ENCODE data around the gene ANKRD36. TPM values are rescaled to one million over a fixed set of nuclear protein-coding genes. Genes with fewer than 3 reads are reported as not detected.
"Not testable (repeated sequence)": the region's sequence is repeated elsewhere in the genome, so short reads cannot be mapped to it uniquely, and the experiment has no call there.

ANKRD36 gene
- total and polyA plus RNA-seq, 2 of the 13 experiments (the other 11 are each of a cell fraction or from before 2014, with no cell fraction given): 6.4 to 27.3 TPM

DNA sequence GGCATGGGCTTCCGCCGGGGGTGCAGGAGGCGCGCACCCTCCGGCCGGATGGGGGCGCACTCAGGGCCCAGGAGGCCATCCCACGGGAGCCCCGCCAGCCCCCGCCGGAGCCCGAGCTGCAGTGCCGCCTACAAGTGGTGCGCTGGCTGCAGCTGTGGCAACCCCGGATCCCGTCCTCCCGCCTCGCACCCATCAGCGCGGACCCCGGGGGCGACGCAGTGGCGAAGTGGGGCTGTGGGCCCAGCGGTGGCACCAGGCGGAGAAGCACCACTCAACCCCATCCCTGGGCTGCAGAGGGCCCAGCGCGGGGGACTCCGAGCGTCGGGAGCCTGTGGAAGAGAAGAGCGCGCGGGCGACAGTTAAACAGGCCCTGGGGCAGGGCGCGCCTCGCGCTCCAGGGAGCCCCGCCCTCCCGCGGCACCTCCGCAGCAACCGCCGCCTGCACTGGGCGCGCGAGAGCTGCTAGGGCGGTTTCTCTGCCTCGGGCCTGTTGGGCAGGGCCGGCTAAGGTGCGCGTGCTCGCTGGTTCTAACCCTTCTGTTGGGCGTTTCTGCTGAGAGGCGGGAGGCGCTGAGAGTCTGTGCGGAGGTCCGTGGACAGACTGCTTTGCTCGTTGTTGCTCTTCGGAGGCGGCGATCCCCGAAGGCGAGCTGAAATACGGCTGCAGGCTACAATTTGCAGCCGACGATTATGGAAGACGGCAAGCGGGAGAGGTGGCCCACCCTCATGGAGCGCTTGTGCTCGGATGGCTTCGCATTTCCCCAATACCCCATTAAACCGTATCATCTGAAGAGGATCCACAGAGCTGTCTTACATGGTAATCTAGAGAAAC is at the start of gene ANKRD36 (continued):
- peak; percentile 54; the same call in 1 of the 2 replicates for TF ChIP-seq HOXA5 (CRISPR knock-in tag; IDR thresholded peaks at IDR 0.05)
- TF ChIP-seq, protein P1, sequence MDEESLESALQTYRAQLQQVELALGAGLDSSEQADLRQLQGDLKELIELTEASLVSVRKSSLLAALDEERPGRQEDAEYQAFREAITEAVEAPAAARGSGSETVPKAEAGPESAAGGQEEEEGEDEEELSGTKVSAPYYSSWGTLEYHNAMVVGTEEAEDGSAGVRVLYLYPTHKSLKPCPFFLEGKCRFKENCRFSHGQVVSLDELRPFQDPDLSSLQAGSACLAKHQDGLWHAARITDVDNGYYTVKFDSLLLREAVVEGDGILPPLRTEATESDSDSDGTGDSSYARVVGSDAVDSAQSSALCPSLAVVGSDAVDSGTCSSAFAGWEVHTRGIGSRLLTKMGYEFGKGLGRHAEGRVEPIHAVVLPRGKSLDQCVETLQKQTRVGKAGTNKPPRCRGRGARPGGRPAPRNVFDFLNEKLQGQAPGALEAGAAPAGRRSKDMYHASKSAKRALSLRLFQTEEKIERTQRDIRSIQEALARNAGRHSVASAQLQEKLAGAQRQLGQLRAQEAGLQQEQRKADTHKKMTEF (CRISPR knock-in tag; IDR thresholded peaks at IDR 0.05): peak; percentile 87
- peak; percentile 69 for TF ChIP-seq SAP130 (CRISPR knock-in tag; IDR thresholded peaks at IDR 0.05; ENCODE audit: low read depth)
- TF ChIP-seq, protein P2, sequence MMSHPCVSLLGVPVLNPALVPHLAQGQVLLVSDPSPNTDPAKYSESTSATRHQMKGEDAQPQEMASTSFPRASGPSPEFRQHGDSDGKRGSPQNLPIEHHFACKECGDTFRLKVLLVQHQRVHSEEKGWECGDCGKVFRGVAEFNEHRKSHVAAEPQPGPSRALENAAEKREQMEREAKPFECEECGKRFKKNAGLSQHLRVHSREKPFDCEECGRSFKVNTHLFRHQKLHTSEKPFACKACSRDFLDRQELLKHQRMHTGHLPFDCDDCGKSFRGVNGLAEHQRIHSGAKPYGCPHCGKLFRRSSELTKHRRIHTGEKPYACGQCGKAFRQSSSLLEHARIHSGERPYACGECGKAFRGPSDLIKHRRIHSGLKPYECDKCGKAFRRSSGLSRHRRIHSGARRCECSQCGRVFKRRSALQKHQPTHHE (CRISPR knock-in tag; IDR thresholded peaks at IDR 0.05; ENCODE audit: borderline replicate concordance): peak; percentile 72
- TF ChIP-seq, protein P3, sequence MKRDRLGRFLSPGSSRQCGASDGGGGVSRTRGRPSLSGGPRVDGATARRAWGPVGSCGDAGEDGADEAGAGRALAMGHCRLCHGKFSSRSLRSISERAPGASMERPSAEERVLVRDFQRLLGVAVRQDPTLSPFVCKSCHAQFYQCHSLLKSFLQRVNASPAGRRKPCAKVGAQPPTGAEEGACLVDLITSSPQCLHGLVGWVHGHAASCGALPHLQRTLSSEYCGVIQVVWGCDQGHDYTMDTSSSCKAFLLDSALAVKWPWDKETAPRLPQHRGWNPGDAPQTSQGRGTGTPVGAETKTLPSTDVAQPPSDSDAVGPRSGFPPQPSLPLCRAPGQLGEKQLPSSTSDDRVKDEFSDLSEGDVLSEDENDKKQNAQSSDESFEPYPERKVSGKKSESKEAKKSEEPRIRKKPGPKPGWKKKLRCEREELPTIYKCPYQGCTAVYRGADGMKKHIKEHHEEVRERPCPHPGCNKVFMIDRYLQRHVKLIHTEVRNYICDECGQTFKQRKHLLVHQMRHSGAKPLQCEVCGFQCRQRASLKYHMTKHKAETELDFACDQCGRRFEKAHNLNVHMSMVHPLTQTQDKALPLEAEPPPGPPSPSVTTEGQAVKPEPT (CRISPR knock-in tag; IDR thresholded peaks at IDR 0.05; ENCODE audit: low read depth): peak; percentile 91; the same call in 1 of the 2 replicates
- TF ChIP-seq, protein P4, sequence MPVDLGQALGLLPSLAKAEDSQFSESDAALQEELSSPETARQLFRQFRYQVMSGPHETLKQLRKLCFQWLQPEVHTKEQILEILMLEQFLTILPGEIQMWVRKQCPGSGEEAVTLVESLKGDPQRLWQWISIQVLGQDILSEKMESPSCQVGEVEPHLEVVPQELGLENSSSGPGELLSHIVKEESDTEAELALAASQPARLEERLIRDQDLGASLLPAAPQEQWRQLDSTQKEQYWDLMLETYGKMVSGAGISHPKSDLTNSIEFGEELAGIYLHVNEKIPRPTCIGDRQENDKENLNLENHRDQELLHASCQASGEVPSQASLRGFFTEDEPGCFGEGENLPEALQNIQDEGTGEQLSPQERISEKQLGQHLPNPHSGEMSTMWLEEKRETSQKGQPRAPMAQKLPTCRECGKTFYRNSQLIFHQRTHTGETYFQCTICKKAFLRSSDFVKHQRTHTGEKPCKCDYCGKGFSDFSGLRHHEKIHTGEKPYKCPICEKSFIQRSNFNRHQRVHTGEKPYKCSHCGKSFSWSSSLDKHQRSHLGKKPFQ (CRISPR knock-in tag; IDR thresholded peaks at IDR 0.05; ENCODE audit: insufficient replicate concordance): peak; percentile 58
- TF ChIP-seq ZNF598 (CRISPR knock-in tag; IDR thresholded peaks at IDR 0.05; ENCODE audit: borderline replicate concordance): peak; percentile 86; the same call in 1 of the 2 replicates
- TF ChIP-seq, protein P5, sequence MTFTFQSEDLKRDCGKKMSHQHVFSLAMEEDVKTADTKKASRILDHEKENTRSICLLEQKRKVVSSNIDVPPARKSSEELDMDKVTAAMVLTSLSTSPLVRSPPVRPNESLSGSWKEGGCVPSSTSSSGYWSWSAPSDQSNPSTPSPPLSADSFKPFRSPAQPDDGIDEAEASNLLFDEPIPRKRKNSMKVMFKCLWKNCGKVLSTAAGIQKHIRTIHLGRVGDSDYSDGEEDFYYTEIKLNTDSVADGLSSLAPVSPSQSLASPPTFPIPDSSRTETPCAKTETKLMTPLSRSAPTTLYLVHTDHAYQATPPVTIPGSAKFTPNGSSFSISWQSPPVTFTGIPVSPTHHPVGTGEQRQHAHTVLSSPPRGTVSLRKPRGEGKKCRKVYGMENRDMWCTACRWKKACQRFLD (CRISPR knock-in tag; IDR thresholded peaks at IDR 0.05; ENCODE audit: borderline replicate concordance): peak; percentile 96
- peak; percentile 76 for TF ChIP-seq MYC (CRISPR knock-in tag; IDR thresholded peaks at IDR 0.05; ENCODE audit: borderline replicate concordance)
- TF ChIP-seq DR1 (CRISPR knock-in tag; IDR thresholded peaks at IDR 0.05): peak; percentile 85
- TF ChIP-seq ZNF605 (CRISPR knock-in tag; IDR thresholded peaks at IDR 0.05): peak; percentile 84
- TF ChIP-seq KLF11 (CRISPR knock-in tag; IDR thresholded peaks at IDR 0.05): peak; percentile 81; the same call in 1 of the 2 replicates
- TF ChIP-seq, protein P6, sequence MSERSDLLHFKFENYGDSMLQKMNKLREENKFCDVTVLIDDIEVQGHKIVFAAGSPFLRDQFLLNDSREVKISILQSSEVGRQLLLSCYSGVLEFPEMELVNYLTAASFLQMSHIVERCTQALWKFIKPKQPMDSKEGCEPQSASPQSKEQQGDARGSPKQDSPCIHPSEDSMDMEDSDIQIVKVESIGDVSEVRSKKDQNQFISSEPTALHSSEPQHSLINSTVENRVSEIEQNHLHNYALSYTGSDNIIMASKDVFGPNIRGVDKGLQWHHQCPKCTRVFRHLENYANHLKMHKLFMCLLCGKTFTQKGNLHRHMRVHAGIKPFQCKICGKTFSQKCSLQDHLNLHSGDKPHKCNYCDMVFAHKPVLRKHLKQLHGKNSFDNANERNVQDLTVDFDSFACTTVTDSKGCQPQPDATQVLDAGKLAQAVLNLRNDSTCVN (CRISPR knock-in tag; IDR thresholded peaks at IDR 0.05; ENCODE audit: borderline replicate concordance): peak; percentile 66; the same call in 1 of the 2 replicates
- TF ChIP-seq ARID2 (CRISPR knock-in tag; IDR thresholded peaks at IDR 0.05; ENCODE audit: borderline replicate concordance): peak; percentile 98
- TF ChIP-seq TCF12 (IDR thresholded peaks at IDR 0.05): not testable (repeated sequence)
- peak; percentile 82 for TF ChIP-seq TCF12 (CRISPR knock-in tag; IDR thresholded peaks at IDR 0.05)
- peak; percentile 87 for TF ChIP-seq ZNF30 (CRISPR knock-in tag; IDR thresholded peaks at IDR 0.05)
- TF ChIP-seq POLR2G (IDR thresholded peaks at IDR 0.05; ENCODE audit: low read depth, low read length): peak; percentile 76
- TF ChIP-seq, protein P7, sequence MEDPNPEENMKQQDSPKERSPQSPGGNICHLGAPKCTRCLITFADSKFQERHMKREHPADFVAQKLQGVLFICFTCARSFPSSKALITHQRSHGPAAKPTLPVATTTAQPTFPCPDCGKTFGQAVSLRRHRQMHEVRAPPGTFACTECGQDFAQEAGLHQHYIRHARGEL (CRISPR knock-in tag; IDR thresholded peaks at IDR 0.05): peak; percentile 84

All from HepG2 (cell line).